Endodermal cell (in vitro differentiated cells): ENCODE measurements around the gene BNIP3. TPM values are rescaled to one million over a fixed set of nuclear protein-coding genes. Genes with fewer than 3 reads are reported as not detected.

Experiments
- DNase-seq: peaks from one replicate; pipeline ENCODE4 v3.0.0-alpha.2; 2017
- H3K27ac ChIP-seq: 2 replicates; pipeline ENCODE4 v1.5.1; 2013; ENCODE audit warnings: mild to moderate bottlenecking, low read depth, low read length, moderate library complexity
- H3K27me3 ChIP-seq: 2 replicates; pipeline ENCODE4 v1.6.1; 2013; ENCODE audit warnings: mild to moderate bottlenecking, low read length, moderate library complexity; ENCODE audit not compliant: insufficient read depth, control insufficient read depth, poor library complexity, severe bottlenecking
- H3K36me3 ChIP-seq: 2 replicates; pipeline ENCODE4 v1.7.0; 2013; ENCODE audit warnings: mild to moderate bottlenecking, low read length, moderate library complexity; ENCODE audit not compliant: control insufficient read depth, insufficient read depth
- H3K4me1 ChIP-seq: one replicate; pipeline ENCODE4 v1.7.0; 2013; ENCODE audit warnings: low read length; ENCODE audit not compliant: control insufficient read depth, insufficient read depth
- H3K4me3 ChIP-seq: 2 replicates; pipeline ENCODE4 v1.5.1; 2013; ENCODE audit warnings: mild to moderate bottlenecking, low read length, moderate library complexity
- H3K9ac ChIP-seq: 2 replicates; pipeline ENCODE4 v1.6.1; 2013; ENCODE audit warnings: mild to moderate bottlenecking, low read length, moderate library complexity; ENCODE audit not compliant: poor library complexity, severe bottlenecking; ENCODE audit errors: extremely low read depth
- H3K9me3 ChIP-seq: 2 replicates; pipeline ENCODE4 v1.6.1; 2013; ENCODE audit warnings: mild to moderate bottlenecking, low read length, moderate library complexity; ENCODE audit not compliant: control insufficient read depth
- H3K27ac Mint-ChIP-seq: 2 replicates; pipeline ENCODE4 v1.8.0; 2020; ENCODE audit warnings: mixed read lengths
- H3K27me3 Mint-ChIP-seq: 2 replicates; pipeline ENCODE4 v1.8.0; 2021; ENCODE audit warnings: mild to moderate bottlenecking, mixed read lengths; ENCODE audit not compliant: insufficient read depth
- H3K36me3 Mint-ChIP-seq: 2 replicates; pipeline ENCODE4 v1.8.0; 2020; ENCODE audit warnings: low read depth, mixed read lengths
- H3K4me1 Mint-ChIP-seq: 2 replicates; pipeline ENCODE4 v1.8.0; 2020; ENCODE audit warnings: mixed read lengths
- H3K4me3 Mint-ChIP-seq: 2 replicates; pipeline ENCODE4 v1.8.0; 2020; ENCODE audit warnings: mild to moderate bottlenecking, moderate library complexity, mixed read lengths
- H3K9me3 Mint-ChIP-seq: 2 replicates; pipeline ENCODE4 v1.8.0; 2020; ENCODE audit warnings: mild to moderate bottlenecking, mixed read lengths
- WGBS, 2 experiments: methylation state at CpG; one replicate each; pipeline versions ENCODE4 v1.1.5 to v1.1.7; 2013; ENCODE audit warnings: missing lambda C conversion rate in 2 of 2, mixed read lengths in 1 of 2; ENCODE audit not compliant: insufficient coverage in 1 of 2, insufficient read length in 1 of 2; 5-methylcytosine and 5-hydroxymethylcytosine counted together
- total RNA-seq, 2 donors: library from RNA; stranded (reverse); fragmentation: NEBNext Ultra II Directional in 1 of 2; extraction: Animal tissue kit (Norgen Biotek cat#: 25700) in 1 of 2; gene quantifications; 2 replicates in 1 of 2; 3 replicates in 1 of 2; pipeline ENCODE4 v1.2.1, GENCODE V29; 2021
- TF ChIP-seq, protein P1 (sequence below): fragments of 200-600 bp; sonication (generic); conservative IDR thresholded peaks from 2 replicates; pipeline ENCODE4 v1.5.0; 2021; ENCODE audit warnings: antibody characterized with exemption, mild to moderate bottlenecking

The BNIP3 gene
- total RNA-seq, 2 donors from 2014 or later, result 93.5 to 108 TPM

DNA sequence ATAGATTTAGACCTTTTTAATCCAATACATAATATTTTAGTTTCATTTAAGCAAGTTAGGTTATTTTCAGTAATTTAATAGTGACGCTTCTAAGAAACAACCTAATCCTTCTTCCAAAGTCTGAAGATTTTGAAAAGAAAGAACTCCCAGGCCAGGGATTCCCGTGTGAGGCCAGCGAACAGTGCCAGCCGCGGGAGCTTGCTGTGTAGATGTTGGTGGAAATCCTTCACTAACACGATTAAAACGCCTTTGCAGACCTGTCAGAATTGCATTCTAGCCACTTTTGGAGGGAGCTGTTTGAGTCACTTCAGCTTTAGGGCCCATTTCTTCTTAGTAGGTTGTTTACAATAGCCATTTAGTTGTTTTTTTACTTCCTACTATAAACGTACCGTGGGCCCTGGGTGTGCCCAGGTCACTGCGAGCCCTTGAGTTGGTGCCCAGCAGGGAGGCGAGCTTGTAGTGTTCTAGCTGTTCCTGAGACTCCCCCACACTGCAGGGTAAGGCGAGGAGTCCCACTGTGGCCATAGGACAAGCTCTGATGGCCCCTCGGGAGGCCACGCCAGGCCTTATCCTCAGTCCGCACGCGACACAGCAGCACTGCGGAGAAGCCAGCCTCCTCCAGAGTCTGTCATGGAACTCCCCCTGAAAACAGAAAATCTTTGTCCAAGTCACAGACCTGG lies 48.6 kb downstream of the BNIP3 start:
- H3K27ac Mint-ChIP-seq, result no peak overlapping the region
- Histone ChIP-seq H3K27me3 (no peaks in the 10 kb centered on the region), H3K9me3 (no peaks in the 10 kb centered on the region), H3K4me3 (no peak overlapping the region), H3K4me1 (peaks cover 16% of the 10 kb centered on the region), H3K27ac (peak overlapping the region; percentile 61), H3K9ac (no peak overlapping the region), H3K36me3 (peaks cover 44% of the 10 kb centered on the region)
- 92% methylated on average over 6 to 17 of the region's 18 CpGs for WGBS, 2 experiments
- TF ChIP-seq, protein P1, sequence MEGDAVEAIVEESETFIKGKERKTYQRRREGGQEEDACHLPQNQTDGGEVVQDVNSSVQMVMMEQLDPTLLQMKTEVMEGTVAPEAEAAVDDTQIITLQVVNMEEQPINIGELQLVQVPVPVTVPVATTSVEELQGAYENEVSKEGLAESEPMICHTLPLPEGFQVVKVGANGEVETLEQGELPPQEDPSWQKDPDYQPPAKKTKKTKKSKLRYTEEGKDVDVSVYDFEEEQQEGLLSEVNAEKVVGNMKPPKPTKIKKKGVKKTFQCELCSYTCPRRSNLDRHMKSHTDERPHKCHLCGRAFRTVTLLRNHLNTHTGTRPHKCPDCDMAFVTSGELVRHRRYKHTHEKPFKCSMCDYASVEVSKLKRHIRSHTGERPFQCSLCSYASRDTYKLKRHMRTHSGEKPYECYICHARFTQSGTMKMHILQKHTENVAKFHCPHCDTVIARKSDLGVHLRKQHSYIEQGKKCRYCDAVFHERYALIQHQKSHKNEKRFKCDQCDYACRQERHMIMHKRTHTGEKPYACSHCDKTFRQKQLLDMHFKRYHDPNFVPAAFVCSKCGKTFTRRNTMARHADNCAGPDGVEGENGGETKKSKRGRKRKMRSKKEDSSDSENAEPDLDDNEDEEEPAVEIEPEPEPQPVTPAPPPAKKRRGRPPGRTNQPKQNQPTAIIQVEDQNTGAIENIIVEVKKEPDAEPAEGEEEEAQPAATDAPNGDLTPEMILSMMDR, result no peak
- DNase-seq, result no peak
- peaks cover 27% of the 10 kb centered on the region for H3K36me3 Mint-ChIP-seq
- no peak overlapping the region for H3K4me3 Mint-ChIP-seq
- peaks cover 6% of the 10 kb centered on the region for H3K9me3 Mint-ChIP-seq
- peaks cover 42% of the 10 kb centered on the region for H3K4me1 Mint-ChIP-seq
- H3K27me3 Mint-ChIP-seq, result no peaks in the 10 kb centered on the region

DNA sequence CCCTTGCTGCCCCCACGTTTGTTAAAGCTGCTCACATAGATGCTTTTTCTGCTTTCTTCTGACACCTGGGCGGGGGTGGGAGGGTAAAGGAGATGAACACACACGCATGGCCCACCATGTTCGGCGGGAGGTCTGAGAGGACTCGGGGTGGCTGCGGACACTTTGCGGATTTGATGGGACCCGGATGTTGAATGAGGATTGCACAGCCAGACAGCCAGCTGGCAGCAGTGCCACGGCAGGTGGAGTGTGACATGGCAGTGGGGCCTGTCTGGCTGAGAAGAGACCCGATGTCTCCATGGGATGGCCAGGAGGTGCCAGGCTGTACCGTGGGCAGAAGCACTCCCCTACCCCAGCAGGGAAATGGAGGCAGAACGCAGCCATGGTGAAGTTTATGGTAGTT lies 49.7 kb downstream of the BNIP3 start:
- Mint-ChIP-seq H3K27me3 (no peaks in the 10 kb centered on the region), H3K4me1 (peaks cover 53% of the 10 kb centered on the region), H3K36me3 (peaks cover 23% of the 10 kb centered on the region), H3K9me3 (peaks cover 6% of the 10 kb centered on the region), H3K4me3 (no peak overlapping the region), H3K27ac (no peak overlapping the region)
- H3K27me3 ChIP-seq, result no peaks in the 10 kb centered on the region
- H3K27ac ChIP-seq, result no peak overlapping the region
- WGBS, 2 experiments, result 86 to 91% methylated on average over 8 to 13 of the region's 13 CpGs
- no peak for DNase-seq
- peaks cover 20% of the 10 kb centered on the region for H3K4me1 ChIP-seq
- H3K4me3 ChIP-seq, result no peak overlapping the region
- TF ChIP-seq, protein P1, result no peak
- H3K36me3 ChIP-seq, result peaks cover 39% of the 10 kb centered on the region
- no peaks in the 10 kb centered on the region for H3K9me3 ChIP-seq
- H3K9ac ChIP-seq, result no peak overlapping the region

DNA sequence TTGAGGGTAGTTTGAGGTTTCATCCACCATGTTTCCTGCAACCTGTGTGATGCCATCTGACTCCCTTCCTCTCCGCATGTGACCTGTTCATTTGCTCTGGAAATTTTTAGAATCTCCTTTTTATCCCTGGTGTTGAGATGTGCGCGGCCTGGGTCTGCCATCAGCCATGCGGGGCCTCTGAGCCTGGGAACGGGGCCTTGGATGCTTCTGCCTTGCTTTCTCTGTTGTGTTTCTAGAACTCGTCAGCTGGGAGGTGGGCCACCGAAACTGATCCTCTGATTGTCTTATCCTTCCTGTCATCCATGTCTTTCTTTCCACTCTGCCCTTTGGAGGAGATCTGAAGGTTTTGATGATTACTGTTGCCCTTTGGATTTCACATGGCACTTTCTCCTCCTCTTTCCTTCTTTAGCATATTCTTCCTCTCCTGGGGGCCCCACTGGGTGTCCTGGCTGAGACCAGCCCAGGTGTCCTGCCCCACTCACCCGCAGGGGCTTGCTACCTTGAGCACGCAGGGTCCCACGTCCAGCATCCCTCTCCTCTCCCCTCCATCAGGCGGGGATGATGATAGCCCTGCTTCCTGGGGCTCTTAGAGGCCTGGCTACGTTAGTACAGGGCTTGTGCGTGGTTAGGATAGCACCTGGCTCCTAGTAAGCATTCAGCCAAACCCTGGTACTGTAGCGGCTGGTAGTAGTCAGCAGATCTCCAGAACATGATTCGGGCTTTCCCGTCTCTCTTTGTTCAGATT lies 51.0 kb downstream of the BNIP3 start:
- 94 to 95% methylated on average over 14 to 16 of the region's 16 CpGs for WGBS, 2 experiments
- peaks cover 24% of the 10 kb centered on the region for H3K36me3 Mint-ChIP-seq
- Histone ChIP-seq H3K4me3 (no peak overlapping the region), H3K27me3 (no peaks in the 10 kb centered on the region), H3K9me3 (peaks cover 7% of the 10 kb centered on the region), H3K36me3 (peaks cover 40% of the 10 kb centered on the region), H3K4me1 (peaks cover 20% of the 10 kb centered on the region), H3K9ac (no peak overlapping the region), H3K27ac (no peak overlapping the region)
- peaks cover 58% of the 10 kb centered on the region for H3K4me1 Mint-ChIP-seq
- no peaks in the 10 kb centered on the region for H3K27me3 Mint-ChIP-seq
- no peak overlapping the region for H3K4me3 Mint-ChIP-seq
- H3K9me3 Mint-ChIP-seq, result peaks cover 18% of the 10 kb centered on the region
- TF ChIP-seq, protein P1, result no peak
- peak; percentile 34 for DNase-seq
- peak overlapping the region; percentile 6 for H3K27ac Mint-ChIP-seq
